MM.1S (cell line): ENCODE measurements around the gene PRKCH.

ENCODE experiments used
- DNase-seq: peaks from one replicate; pipeline ENCODE4 v3.0.0-alpha.2; 2015
- H2AFZ ChIP-seq: fragments of 300-600 bp; sonication (generic); 2 replicates; pipeline ENCODE4 v1.6.0; 2016; ENCODE audit warnings: antibody characterized with exemption, low read length
- H3F3A ChIP-seq: fragments of 300-600 bp; sonication (generic); 2 replicates; pipeline ENCODE4 v1.6.1; 2016; ENCODE audit warnings: mild to moderate bottlenecking, antibody characterized with exemption, low read length, moderate library complexity, mixed read lengths; ENCODE audit not compliant: insufficient read depth
- H3K27ac ChIP-seq: fragments of 300-600 bp; sonication (generic); 2 replicates; pipeline ENCODE4 v1.5.1; 2016; ENCODE audit warnings: mild to moderate bottlenecking, low read length
- H3K27me3 ChIP-seq: fragments of 300-600 bp; sonication (generic); replicated peaks from 2 replicates; pipeline ENCODE4 v1.6.0; 2016; ENCODE audit warnings: low read length; ENCODE audit not compliant: insufficient read depth
- H3K36me3 ChIP-seq: fragments of 300-600 bp; sonication (generic); replicated peaks from 2 replicates; pipeline ENCODE4 v1.6.1; 2016; ENCODE audit warnings: mild to moderate bottlenecking, low read length, mixed read lengths; ENCODE audit not compliant: insufficient read depth
- H3K4me1 ChIP-seq: fragments of 300-600 bp; sonication (generic); 2 replicates; pipeline ENCODE4 v1.6.1; 2016; ENCODE audit warnings: low read length, mixed read lengths
- H3K4me2 ChIP-seq: fragments of 300-600 bp; sonication (generic); 2 replicates; pipeline ENCODE4 v1.6.0; 2016; ENCODE audit warnings: low read depth, low read length
- H3K4me3 ChIP-seq: fragments of 300-600 bp; sonication (generic); 2 replicates; pipeline ENCODE4 v1.5.1; 2016; ENCODE audit warnings: low read length, mixed read lengths
- H3K79me2 ChIP-seq: fragments of 300-600 bp; sonication (generic); 2 replicates; pipeline ENCODE4 v1.6.1; 2016; ENCODE audit warnings: mixed run types, low read length, mixed read lengths
- H3K9ac ChIP-seq: fragments of 300-600 bp; sonication (generic); 2 replicates; pipeline ENCODE4 v1.6.1; 2016; ENCODE audit warnings: low read length, mixed read lengths
- H3K9me2 ChIP-seq: fragments of 300-600 bp; sonication (generic); replicated peaks from 2 replicates; pipeline ENCODE4 v1.6.1; 2016; ENCODE audit warnings: mild to moderate bottlenecking, low read length, mixed read lengths; ENCODE audit not compliant: insufficient read depth
- H3K9me3 ChIP-seq: fragments of 300-600 bp; sonication (generic); replicated peaks from 2 replicates; pipeline ENCODE4 v1.6.1; 2016; ENCODE audit warnings: mild to moderate bottlenecking, low read length, mixed read lengths; ENCODE audit not compliant: insufficient read depth
- H4K20me1 ChIP-seq: fragments of 300-600 bp; sonication (generic); 2 replicates; pipeline ENCODE4 v1.6.1; 2016; ENCODE audit warnings: mild to moderate bottlenecking, low read length, moderate library complexity, mixed read lengths; ENCODE audit not compliant: insufficient read depth
- CTCF ChIP-seq: fragments of 300-600 bp; sonication (generic); IDR thresholded peaks from 2 replicates; pipeline ENCODE4 v1.5.1; 2016; ENCODE audit warnings: antibody characterized with exemption, low read length, mixed read lengths
- EZH2 ChIP-seq: fragments of 300-600 bp; sonication (generic); optimal IDR thresholded peaks from 2 replicates; pipeline ENCODE3; 2017; ENCODE audit warnings: low read depth, mild to moderate bottlenecking, antibody characterized with exemption, low read length, mixed read lengths
- EZH2phosphoT487 ChIP-seq: fragments of 300-600 bp; sonication (generic); IDR thresholded peaks from 2 replicates; pipeline ENCODE4 v1.6.1; 2018; ENCODE audit warnings: antibody characterized with exemption, low read length

The PRKCH gene

GRCh38 chr14:61368781-61369453 lies 47.5 kb downstream of the PRKCH start:
- Histone ChIP-seq H3K9me3 (no peaks in the 10 kb centered on the region), H3F3A (no peaks in the 10 kb centered on the region), H3K9ac (no peak overlapping the region), H2AFZ (no peak overlapping the region), H3K9me2 (no peaks in the 10 kb centered on the region), H3K4me3 (no peak overlapping the region), H3K4me1 (no peaks in the 10 kb centered on the region), H3K36me3 (no peaks in the 10 kb centered on the region), H3K27ac (no peak overlapping the region), H3K79me2 (no peaks in the 10 kb centered on the region), H3K4me2 (no peak overlapping the region), H3K27me3 (no peaks in the 10 kb centered on the region), H4K20me1 (no peaks in the 10 kb centered on the region)
- no peak for DNase-seq
- no peak for TF ChIP-seq EZH2
- no peak for TF ChIP-seq EZH2phosphoT487
- TF ChIP-seq CTCF = no peak

GRCh38 chr14:61369454-61369810 lies 48.1 kb downstream of the PRKCH start:
- no peaks in the 10 kb centered on the region for H4K20me1 ChIP-seq
- no peak overlapping the region for H3K4me2 ChIP-seq
- no peaks in the 10 kb centered on the region for H3K36me3 ChIP-seq
- no peak for DNase-seq
- no peak overlapping the region for H2AFZ ChIP-seq
- H3K4me1 ChIP-seq = no peaks in the 10 kb centered on the region
- TF ChIP-seq CTCF (no peak), EZH2phosphoT487 (no peak), EZH2 (no peak)
- H3K9ac ChIP-seq = no peak overlapping the region
- H3K9me3 ChIP-seq = no peaks in the 10 kb centered on the region
- no peak overlapping the region for H3K4me3 ChIP-seq
- H3K79me2 ChIP-seq = no peaks in the 10 kb centered on the region
- H3F3A ChIP-seq = no peaks in the 10 kb centered on the region
- H3K27ac ChIP-seq = no peak overlapping the region
- no peaks in the 10 kb centered on the region for H3K27me3 ChIP-seq
- no peaks in the 10 kb centered on the region for H3K9me2 ChIP-seq

GRCh38 chr14:61372379-61372778 lies 51.0 kb downstream of the PRKCH start:
- H3F3A ChIP-seq = no peaks in the 10 kb centered on the region
- H3K9me2 ChIP-seq = no peaks in the 10 kb centered on the region
- no peak overlapping the region for H3K4me3 ChIP-seq
- DNase-seq = no peak
- no peaks in the 10 kb centered on the region for H4K20me1 ChIP-seq
- TF ChIP-seq EZH2 (no peak), CTCF (no peak), EZH2phosphoT487 (no peak)
- H3K4me1 ChIP-seq = no peaks in the 10 kb centered on the region
- H3K9me3 ChIP-seq = no peaks in the 10 kb centered on the region
- H3K9ac ChIP-seq = no peak overlapping the region
- no peak overlapping the region for H3K4me2 ChIP-seq
- H2AFZ ChIP-seq = no peak overlapping the region
- H3K27me3 ChIP-seq = no peaks in the 10 kb centered on the region
- no peaks in the 10 kb centered on the region for H3K79me2 ChIP-seq
- no peaks in the 10 kb centered on the region for H3K36me3 ChIP-seq
- no peak overlapping the region for H3K27ac ChIP-seq
